HCT116 (cell line): ENCODE data around the gene PCBP3. TPM values are rescaled to one million over a fixed set of nuclear protein-coding genes. Genes with fewer than 3 reads are reported as not detected.
A peak's percentile ranks its signal among the peaks of the same experiment; 100 is the strongest.

ENCODE experiments used
- ATAC-seq: fragments of 200-7000 bp; cut with Tn5 transposase; 2 replicates; pipeline ENCODE4 v1.9.1; 2020; ENCODE audit warnings: mild to moderate bottlenecking, moderate library complexity
- BruUV-seq: library from RNA; stranded (reverse); fragments of 400-500 nt; replicated peaks from 2 replicates; lab custom pipeline; 2021; lab: Mats Ljungman, UMichigan
- CTCF ChIA-PET: fragments of 300-600 bp; sonication (Branson Sonifier 250); formaldehyde crosslinking; loops from one replicate; lab custom pipeline; 2021; ENCODE audit warnings: antibody characterized with exemption; lab: Charles Lee
- POLR2A ChIA-PET: fragments of 300-600, 350-600 bp; sonication (Branson Sonifier 250); formaldehyde crosslinking; loops from one replicate; lab custom pipeline; 2021; ENCODE audit warnings: antibody characterized with exemption; lab: Charles Lee
- RAD21 ChIA-PET, 2 experiments: fragments of 300-600 bp; sonication (Branson Sonifier 250); formaldehyde crosslinking; loops; one replicate each; lab custom pipeline; 2023; ENCODE audit warnings: low total read pairs in 2 of 2; ENCODE audit not compliant: uncharacterized antibody in 2 of 2, unreplicated experiment in 2 of 2, low non-redundant PET in 1 of 2; lab: Charles Lee
- DNase-seq: peaks from one replicate; pipeline ENCODE4 v3.0.0-alpha.2; 2010; ENCODE audit warnings: low read depth, low spot score
- H2AFZ ChIP-seq: fragments of 200-600 bp; shearing (Covaris generic), sonication (generic); 2 replicates; pipeline ENCODE4 v1.6.1; 2017; ENCODE audit warnings: low read depth, mixed run types, mixed read lengths, antibody characterized with exemption, low read length; ENCODE audit not compliant: poor library complexity, severe bottlenecking
- H3K27ac ChIP-seq: 2 replicates; pipeline ENCODE4 v1.5.1; 2012; ENCODE audit warnings: low read depth, low read length
- H3K27me3 ChIP-seq: fragments of 200-600 bp; sonication (generic); 2 replicates; pipeline ENCODE4 v1.6.1; 2016; ENCODE audit warnings: mixed run types, low read length, mixed read lengths; ENCODE audit not compliant: insufficient read depth
- H3K36me3 ChIP-seq, 2 experiments: fragments of 200-500 bp in 1 of 2; fragments of 200-600 bp in 1 of 2; sonication (Bioruptor generic) in 1 of 2; sonication (generic) in 1 of 2; 2 replicates each; pipeline versions ENCODE4 v1.5.1 to v1.6.1; 2014 to 2016; ENCODE audit warnings: low read length in 2 of 2, inconsistent platforms in 1 of 2, mixed read lengths in 1 of 2, mixed run types in 1 of 2; ENCODE audit not compliant: insufficient read depth in 2 of 2, control insufficient read depth in 1 of 2
- H3K4me1 ChIP-seq, 2 experiments: fragments of 200-600 bp in 1 of 2; sonication (generic) in 1 of 2; 2 replicates each; pipeline versions ENCODE4 v1.5.1 to v1.6.1; 2012 to 2017; ENCODE audit warnings: low read length in 2 of 2, inconsistent platforms in 1 of 2, mild to moderate bottlenecking in 1 of 2, mixed read lengths in 1 of 2, mixed run types in 1 of 2, moderate library complexity in 1 of 2; ENCODE audit not compliant: insufficient read depth in 2 of 2, control insufficient read depth in 1 of 2
- H3K4me2 ChIP-seq: fragments of 200-600 bp; sonication (generic); 2 replicates; pipeline ENCODE4 v1.6.1; 2017; ENCODE audit warnings: mixed run types, low read length, mixed read lengths
- H3K4me3 ChIP-seq, 2 experiments: fragments of 200-600 bp in 1 of 2; sonication (generic) in 1 of 2; replicated peaks in 1 of 2; 2 replicates each; pipeline ENCODE4 v1.5.1; 2011 to 2016; ENCODE audit warnings: low read length in 2 of 2, control low read depth in 1 of 2, low read depth in 1 of 2, mild to moderate bottlenecking in 1 of 2, mixed read lengths in 1 of 2, mixed run types in 1 of 2
- H3K79me2 ChIP-seq: fragments of 200-600 bp; sonication (generic); 2 replicates; pipeline ENCODE4 v1.6.1; 2017; ENCODE audit warnings: mild to moderate bottlenecking, mixed run types, low read length, moderate library complexity, mixed read lengths; ENCODE audit not compliant: insufficient read depth
- H3K9ac ChIP-seq: fragments of 200-600 bp; sonication (generic); 2 replicates; pipeline ENCODE4 v1.6.1; 2016; ENCODE audit warnings: low read length, mixed read lengths
- H3K9me2 ChIP-seq: fragments of 200-600 bp; sonication (generic), shearing (Covaris generic); 2 replicates; pipeline ENCODE4 v1.6.1; 2017; ENCODE audit warnings: mixed run types, mild to moderate bottlenecking, moderate library complexity; ENCODE audit not compliant: insufficient read depth
- H3K9me3 ChIP-seq, 2 experiments: fragments of 200-500 bp in 1 of 2; fragments of 200-600 bp in 1 of 2; sonication (Bioruptor generic) in 1 of 2; sonication (generic) in 1 of 2; 2 replicates each; pipeline ENCODE4 v1.6.1; 2014 to 2017; ENCODE audit warnings: low read length in 2 of 2, mixed read lengths in 2 of 2, inconsistent platforms in 1 of 2, low read depth in 1 of 2, mild to moderate bottlenecking in 1 of 2, mixed run types in 1 of 2, moderate library complexity in 1 of 2; ENCODE audit not compliant: control insufficient read depth in 1 of 2, insufficient read depth in 1 of 2
- H4K20me1 ChIP-seq: fragments of 200-600 bp; sonication (generic), shearing (Covaris generic); 2 replicates; pipeline ENCODE4 v1.6.1; 2017; ENCODE audit warnings: mixed run types, mild to moderate bottlenecking, moderate library complexity; ENCODE audit not compliant: insufficient read depth
- CBX3 ChIP-seq: IDR thresholded peaks from 2 replicates; pipeline ENCODE4 v1.6.1; 2012; ENCODE audit warnings: low read depth
- CEBPB ChIP-seq: IDR thresholded peaks from 2 replicates; pipeline ENCODE4 v1.6.1; 2012; ENCODE audit warnings: low read depth
- CTCF ChIP-seq, 3 experiments: fragments of 200-600 bp in 1 of 3; sonication (generic) in 1 of 3; IDR thresholded peaks in 2 of 3; conservative IDR thresholded peaks in 1 of 3; 2 replicates each; pipeline ENCODE4 v1.5.1; 2012 to 2017; ENCODE audit warnings: low read depth in 2 of 3, low read length in 2 of 3, antibody characterized with exemption in 1 of 3, borderline replicate concordance in 1 of 3, control low read depth in 1 of 3, mild to moderate bottlenecking in 1 of 3, mixed read lengths in 1 of 3, mixed run types in 1 of 3, moderate library complexity in 1 of 3; ENCODE audit not compliant: insufficient read depth in 1 of 3
- EGR1 ChIP-seq: IDR thresholded peaks from 2 replicates; pipeline ENCODE4 v1.6.1; 2012; ENCODE audit warnings: low read depth
- ELF1 ChIP-seq: IDR thresholded peaks from 2 replicates; pipeline ENCODE4 v1.6.1; 2012; ENCODE audit warnings: low read depth, borderline replicate concordance
- EZH2 ChIP-seq: fragments of 200-600 bp; sonication (generic); IDR thresholded peaks from 2 replicates; pipeline ENCODE4 v1.6.1; 2017; ENCODE audit warnings: antibody characterized with exemption, mixed run types
- EZH2phosphoT487 ChIP-seq: fragments of 200-600 bp; IDR thresholded peaks from 2 replicates; pipeline ENCODE4 v1.6.1; 2018; ENCODE audit warnings: antibody characterized with exemption, borderline replicate concordance
- JUND ChIP-seq: IDR thresholded peaks from 2 replicates; pipeline ENCODE4 v1.6.1; 2012
- MAX ChIP-seq: IDR thresholded peaks from 2 replicates; pipeline ENCODE4 v1.6.1; 2012
- RAD21 ChIP-seq: IDR thresholded peaks from 2 replicates; pipeline ENCODE4 v1.6.1; 2012; ENCODE audit warnings: low read depth, mild to moderate bottlenecking
- REST ChIP-seq: IDR thresholded peaks from 2 replicates; pipeline ENCODE4 v1.6.1; 2012; ENCODE audit warnings: low read depth
- SIN3A ChIP-seq: IDR thresholded peaks from 2 replicates; pipeline ENCODE4 v1.6.1; 2012; ENCODE audit warnings: low read depth
- SP1 ChIP-seq: IDR thresholded peaks from 2 replicates; pipeline ENCODE4 v1.6.1; 2012; ENCODE audit warnings: low read depth
- SRF ChIP-seq: IDR thresholded peaks from 2 replicates; pipeline ENCODE4 v1.6.1; 2012; ENCODE audit warnings: low read depth
- TCF7L2 ChIP-seq: IDR thresholded peaks from 2 replicates; pipeline ENCODE4 v1.7.0; 2011; ENCODE audit warnings: borderline replicate concordance, inconsistent platforms; ENCODE audit not compliant: insufficient read depth, insufficient read length; ENCODE audit errors: extremely low read depth
- ZFX ChIP-seq: fragments of 450-650 bp; IDR thresholded peaks from 2 replicates; pipeline ENCODE4 v1.6.1; 2017
- ZNF274 ChIP-seq: fragments of 200-500 bp; sonication (Bioruptor generic); IDR thresholded peaks from 2 replicates; pipeline ENCODE4 v1.6.1; 2014; ENCODE audit warnings: mild to moderate bottlenecking, low read depth, low read length, inconsistent platforms
- intact Hi-C: fragments of 100-400 bp; cut with micrococcal nuclease; formaldehyde crosslinking; loops from 2 replicates; pipeline ENCODE4 v1.10.0; 2022
- total RNA-seq: library from RNA; stranded (reverse); gene quantifications from one replicate; pipeline ENCODE4 v1.2.1, GENCODE V29; 2021; ENCODE audit not compliant: unreplicated experiment

PCBP3 gene
- total RNA-seq, 1 experiment from 2014 or later: 3.1 TPM

- H4K20me1 ChIP-seq: no peaks in the 10 kb centered on the region
- ChIA-PET CTCF (no interaction called here), RAD21 (no interaction called here), POLR2A (no interaction called here)
- no peak overlapping the region for H3K27ac ChIP-seq
- peaks cover 0 to 5% of the 10 kb centered on the region in 2 experiments; a peak in 1 of 4 replicates for H3K4me1 ChIP-seq
- no peaks in the 10 kb centered on the region for H3K36me3 ChIP-seq
- H3K27me3 ChIP-seq: peaks cover 21% of the 10 kb centered on the region
- H3K4me3 ChIP-seq: no peak overlapping the region
- DNase-seq (no peak), ATAC-seq (no peak)
- BruUV-seq: no TSS peak
- TF ChIP-seq CBX3 (no peak), MAX (no peak), CEBPB (no peak), ZFX (no peak), ELF1 (no peak)
- H3K4me2 ChIP-seq: no peak overlapping the region
- H3K9me3 ChIP-seq: no peaks in the 10 kb centered on the region
- no peaks in the 10 kb centered on the region for H3K9me2 ChIP-seq
- intact Hi-C loops: no loop called here
- H3K9ac ChIP-seq: no peak overlapping the region
- no peak overlapping the region for H2AFZ ChIP-seq
- H3K79me2 ChIP-seq: no peaks in the 10 kb centered on the region
These were observed 25.2 kb upstream of the PCBP3 start for GRCh38 chr21:45618287-45618686.

- peaks cover 0 to 5% of the 10 kb centered on the region in 2 experiments; a peak in 1 of 4 replicates for H3K4me1 ChIP-seq
- DNase-seq (no peak), ATAC-seq (0 out of 2 replicates have a peak, but pooled peaks have one; percentile 27)
- H4K20me1 ChIP-seq: no peaks in the 10 kb centered on the region
- H3K27me3 ChIP-seq: peaks cover 17% of the 10 kb centered on the region
- POLR2A ChIA-PET: no interaction called here
- no TSS peak for BruUV-seq
- H3K4me3 ChIP-seq: no peak overlapping the region
- no peaks in the 10 kb centered on the region for H3K9me2 ChIP-seq
- no peak overlapping the region for H3K9ac ChIP-seq
- H3K79me2 ChIP-seq: no peaks in the 10 kb centered on the region
- H3K36me3 ChIP-seq: no peaks in the 10 kb centered on the region
- intact Hi-C loops: no loop called here
- RAD21 ChIA-PET: no interaction called here
- no peak overlapping the region for H3K27ac ChIP-seq
- no peaks in the 10 kb centered on the region for H3K9me3 ChIP-seq
- no peak overlapping the region for H3K4me2 ChIP-seq
- CTCF ChIA-PET: no interaction called here
- no peak overlapping the region for H2AFZ ChIP-seq
- TF ChIP-seq JUND: no peak
- no peak for TF ChIP-seq EZH2
- no peak for TF ChIP-seq SIN3A
- no peak for TF ChIP-seq CTCF (IDR thresholded peaks at IDR 0.05 in 2 of 3, conservative IDR thresholded peaks at IDR 0.05 in 1 of 3; ENCODE audit: borderline replicate concordance in 1 of 3, insufficient read depth in 1 of 3, low read depth in 2 of 3, low read length in 2 of 3)
- TF ChIP-seq SP1: no peak
- TF ChIP-seq REST: no peak
- TF ChIP-seq EZH2phosphoT487: no peak
- no peak for TF ChIP-seq EGR1
- TF ChIP-seq SRF: no peak
- TF ChIP-seq TCF7L2: no peak
- no peak for TF ChIP-seq RAD21
- TF ChIP-seq ZNF274: no peak
These were observed 24.6 kb upstream of the PCBP3 start for GRCh38 chr21:45618846-45619485.
